Astrocyte (in vitro differentiated cells and primary cell): ENCODE results near the gene NPAS3. TPM values are rescaled to one million over a fixed set of nuclear protein-coding genes. Genes with fewer than 3 reads are reported as not detected.

Experiments
- DNase-seq: peaks from one replicate; pipeline ENCODE4 v3.0.0-alpha.2; 2010; ENCODE audit warnings: low read depth
- FAIRE-seq: peaks from 2 replicates; lab custom pipeline; 2011; peaks lifted over from hg19 to GRCh38; lab: Jason Lieb, UNC
- H2AFZ ChIP-seq: 2 replicates; pipeline ENCODE4 v1.6.0; 2012; ENCODE audit warnings: low read depth, low read length, inconsistent platforms
- H3K27ac ChIP-seq: 2 replicates; pipeline ENCODE4 v1.5.1; 2011; ENCODE audit warnings: low read depth, low read length, inconsistent platforms
- H3K27me3 ChIP-seq: 2 replicates; pipeline ENCODE4 v1.6.0; 2011; ENCODE audit warnings: low read length, inconsistent platforms; ENCODE audit not compliant: insufficient read depth
- H3K36me3 ChIP-seq: 2 replicates; pipeline ENCODE4 v1.5.1; 2011; ENCODE audit warnings: low read length, inconsistent platforms; ENCODE audit not compliant: insufficient read depth
- H3K4me1 ChIP-seq: 2 replicates; pipeline ENCODE4 v1.5.1; 2011; ENCODE audit warnings: low read length, inconsistent platforms; ENCODE audit not compliant: insufficient read depth
- H3K4me2 ChIP-seq: 2 replicates; pipeline ENCODE4 v1.6.0; 2012; ENCODE audit warnings: low read length, inconsistent platforms
- H3K4me3 ChIP-seq: 2 replicates; pipeline ENCODE4 v1.5.1; 2011; ENCODE audit warnings: low read depth, mild to moderate bottlenecking, low read length, inconsistent platforms; ENCODE audit not compliant: insufficient read depth
- H3K79me2 ChIP-seq: 2 replicates; pipeline ENCODE4 v1.6.0; 2012; ENCODE audit warnings: mild to moderate bottlenecking, low read length, inconsistent platforms; ENCODE audit not compliant: insufficient read depth
- H3K9ac ChIP-seq: 2 replicates; pipeline ENCODE4 v1.6.0; 2012; ENCODE audit warnings: mild to moderate bottlenecking, low read length, inconsistent platforms
- H3K9me3 ChIP-seq: 2 replicates; pipeline ENCODE4 v1.5.1; 2012; ENCODE audit warnings: low read depth, mild to moderate bottlenecking, low read length, inconsistent platforms; ENCODE audit not compliant: insufficient read depth
- H4K20me1 ChIP-seq: 2 replicates; pipeline ENCODE4 v1.6.0; 2012; ENCODE audit warnings: low read length, inconsistent platforms; ENCODE audit not compliant: insufficient read depth
- H3K27ac Mint-ChIP-seq: one replicate; pipeline ENCODE4 v1.8.0; 2021; ENCODE audit warnings: mild to moderate bottlenecking, mixed read lengths; ENCODE audit not compliant: unreplicated experiment
- H3K27me3 Mint-ChIP-seq: one replicate; pipeline ENCODE4 v1.8.0; 2021; ENCODE audit warnings: low read depth, mixed read lengths; ENCODE audit not compliant: unreplicated experiment
- H3K36me3 Mint-ChIP-seq: one replicate; pipeline ENCODE4 v1.8.0; 2021; ENCODE audit warnings: low read depth, mixed read lengths; ENCODE audit not compliant: unreplicated experiment
- H3K4me1 Mint-ChIP-seq: one replicate; pipeline ENCODE4 v1.8.0; 2021; ENCODE audit warnings: low read depth, mixed read lengths; ENCODE audit not compliant: unreplicated experiment
- H3K4me3 Mint-ChIP-seq: one replicate; pipeline ENCODE4 v1.8.0; 2021; ENCODE audit warnings: mild to moderate bottlenecking, moderate library complexity, mixed read lengths; ENCODE audit not compliant: unreplicated experiment
- H3K9me3 Mint-ChIP-seq: one replicate; pipeline ENCODE4 v1.8.0; 2021; ENCODE audit warnings: mild to moderate bottlenecking, mixed read lengths; ENCODE audit not compliant: unreplicated experiment
- EZH2 ChIP-seq: IDR thresholded peaks from 2 replicates; pipeline ENCODE4 v1.6.1; 2012; ENCODE audit warnings: mild to moderate bottlenecking, low read length, inconsistent platforms; ENCODE audit not compliant: insufficient read depth
- total RNA-seq: library from RNA; stranded (reverse); gene quantifications from 2 replicates; pipeline ENCODE4 v1.2.1, GENCODE V29; 2021
- TF ChIP-seq, protein P1 (sequence below): IDR thresholded peaks from 2 replicates; pipeline ENCODE4 v1.5.1; 2011; ENCODE audit warnings: low read depth, mild to moderate bottlenecking, inconsistent platforms, low read length, moderate library complexity; ENCODE audit not compliant: insufficient read depth

NPAS3 gene
- total RNA-seq, 1 donor from 2014 or later, result 2.6 TPM

DNA sequence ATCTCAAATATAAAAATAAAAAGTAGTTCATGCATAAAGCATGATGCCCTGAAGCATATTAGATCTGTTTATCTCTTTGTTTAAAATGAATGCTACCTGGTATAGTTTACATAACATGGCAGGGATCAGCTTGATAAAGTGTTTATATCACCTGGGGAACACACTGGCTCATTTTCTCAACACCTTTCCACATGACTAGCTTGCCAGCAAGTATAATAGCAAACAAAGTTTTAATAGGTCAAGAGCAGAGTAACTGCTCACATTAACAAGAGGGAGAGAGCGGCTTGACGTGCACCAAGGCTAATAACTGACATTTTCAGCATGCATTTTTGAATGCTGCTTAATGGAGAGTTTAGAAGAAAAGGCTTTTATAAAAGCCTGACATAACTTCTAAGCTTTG is 765.8 kb downstream of the NPAS3 start:
- H3K4me3 Mint-ChIP-seq, result peak overlapping the region; percentile 3
- Histone ChIP-seq H3K27ac (no peak overlapping the region), H3K9me3 (no peaks in the 10 kb centered on the region), H3K4me3 (no peak overlapping the region), H3K27me3 (no peaks in the 10 kb centered on the region), H3K9ac (no peak overlapping the region), H4K20me1 (no peaks in the 10 kb centered on the region), H3K79me2 (no peaks in the 10 kb centered on the region), H3K36me3 (no peaks in the 10 kb centered on the region), H2AFZ (no peak overlapping the region), H3K4me2 (no peak overlapping the region), H3K4me1 (peaks cover 10% of the 10 kb centered on the region)
- H3K4me1 Mint-ChIP-seq, result peaks cover 5% of the 10 kb centered on the region
- no peaks in the 10 kb centered on the region for H3K27me3 Mint-ChIP-seq
- FAIRE-seq, result no peak
- TF ChIP-seq, protein P1, sequence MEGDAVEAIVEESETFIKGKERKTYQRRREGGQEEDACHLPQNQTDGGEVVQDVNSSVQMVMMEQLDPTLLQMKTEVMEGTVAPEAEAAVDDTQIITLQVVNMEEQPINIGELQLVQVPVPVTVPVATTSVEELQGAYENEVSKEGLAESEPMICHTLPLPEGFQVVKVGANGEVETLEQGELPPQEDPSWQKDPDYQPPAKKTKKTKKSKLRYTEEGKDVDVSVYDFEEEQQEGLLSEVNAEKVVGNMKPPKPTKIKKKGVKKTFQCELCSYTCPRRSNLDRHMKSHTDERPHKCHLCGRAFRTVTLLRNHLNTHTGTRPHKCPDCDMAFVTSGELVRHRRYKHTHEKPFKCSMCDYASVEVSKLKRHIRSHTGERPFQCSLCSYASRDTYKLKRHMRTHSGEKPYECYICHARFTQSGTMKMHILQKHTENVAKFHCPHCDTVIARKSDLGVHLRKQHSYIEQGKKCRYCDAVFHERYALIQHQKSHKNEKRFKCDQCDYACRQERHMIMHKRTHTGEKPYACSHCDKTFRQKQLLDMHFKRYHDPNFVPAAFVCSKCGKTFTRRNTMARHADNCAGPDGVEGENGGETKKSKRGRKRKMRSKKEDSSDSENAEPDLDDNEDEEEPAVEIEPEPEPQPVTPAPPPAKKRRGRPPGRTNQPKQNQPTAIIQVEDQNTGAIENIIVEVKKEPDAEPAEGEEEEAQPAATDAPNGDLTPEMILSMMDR, result no peak
- TF ChIP-seq EZH2, result no peak
- no peak overlapping the region for H3K27ac Mint-ChIP-seq
- H3K9me3 Mint-ChIP-seq, result no peaks in the 10 kb centered on the region
- H3K36me3 Mint-ChIP-seq, result no peaks in the 10 kb centered on the region
- no peak for DNase-seq

- no peaks in the 10 kb centered on the region for H3K9me3 Mint-ChIP-seq
- no peaks in the 10 kb centered on the region for H3K27me3 Mint-ChIP-seq
- Histone ChIP-seq H3K27ac (no peak overlapping the region), H2AFZ (no peak overlapping the region), H3K4me3 (no peak overlapping the region), H3K4me2 (no peak overlapping the region), H3K9me3 (no peaks in the 10 kb centered on the region), H4K20me1 (no peaks in the 10 kb centered on the region), H3K9ac (no peak overlapping the region), H3K36me3 (no peaks in the 10 kb centered on the region), H3K27me3 (no peaks in the 10 kb centered on the region), H3K79me2 (no peaks in the 10 kb centered on the region), H3K4me1 (peaks cover 10% of the 10 kb centered on the region)
- FAIRE-seq (no peak), DNase-seq (no peak)
- H3K4me1 Mint-ChIP-seq, result peaks cover 5% of the 10 kb centered on the region
- no peak overlapping the region for H3K4me3 Mint-ChIP-seq
- H3K36me3 Mint-ChIP-seq, result no peaks in the 10 kb centered on the region
- TF ChIP-seq EZH2, result no peak
- TF ChIP-seq, protein P1, result no peak
- no peak overlapping the region for H3K27ac Mint-ChIP-seq
These were observed 766.8 kb downstream of the NPAS3 start for GRCh38 chr14:33705490-33705889.

DNA sequence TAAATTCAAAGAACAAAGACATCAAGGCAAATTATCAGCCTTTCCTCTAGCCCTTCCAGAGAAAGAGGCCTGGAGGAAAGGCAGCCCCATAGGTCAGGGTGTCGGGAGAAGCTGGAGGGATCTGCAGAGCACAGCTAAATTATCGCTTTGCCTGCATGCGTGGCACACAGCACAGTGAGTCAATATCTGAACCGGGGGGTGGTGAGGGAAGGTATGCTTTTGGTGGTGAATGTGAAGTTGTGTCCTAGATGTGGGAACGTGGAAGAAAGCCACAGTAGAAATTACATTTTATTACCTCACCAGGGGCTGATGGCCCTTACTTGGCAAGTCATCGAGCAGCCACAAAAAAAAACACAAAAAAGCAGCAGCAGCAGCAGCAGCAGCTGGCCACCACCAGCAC is 769.0 kb downstream of the NPAS3 start:
- Histone ChIP-seq H3K79me2 (no peaks in the 10 kb centered on the region), H3K9me3 (no peaks in the 10 kb centered on the region), H2AFZ (peak overlapping the region; percentile 77), H3K27ac (no peak overlapping the region), H3K4me3 (no peak overlapping the region), H4K20me1 (no peaks in the 10 kb centered on the region), H3K9ac (peak overlapping the region; percentile 2), H3K4me1 (peaks cover 10% of the 10 kb centered on the region), H3K4me2 (peak overlapping the region; percentile 39), H3K27me3 (no peaks in the 10 kb centered on the region), H3K36me3 (no peaks in the 10 kb centered on the region)
- no peak overlapping the region for H3K4me3 Mint-ChIP-seq
- H3K27me3 Mint-ChIP-seq, result no peaks in the 10 kb centered on the region
- no peak overlapping the region for H3K27ac Mint-ChIP-seq
- no peaks in the 10 kb centered on the region for H3K9me3 Mint-ChIP-seq
- H3K36me3 Mint-ChIP-seq, result no peaks in the 10 kb centered on the region
- DNase-seq (peak; percentile 85), FAIRE-seq (no peak)
- peaks cover 5% of the 10 kb centered on the region for H3K4me1 Mint-ChIP-seq
- TF ChIP-seq, protein P1, result no peak
- no peak for TF ChIP-seq EZH2
